ENCODE results near the gene POLR2I.

DNA sequence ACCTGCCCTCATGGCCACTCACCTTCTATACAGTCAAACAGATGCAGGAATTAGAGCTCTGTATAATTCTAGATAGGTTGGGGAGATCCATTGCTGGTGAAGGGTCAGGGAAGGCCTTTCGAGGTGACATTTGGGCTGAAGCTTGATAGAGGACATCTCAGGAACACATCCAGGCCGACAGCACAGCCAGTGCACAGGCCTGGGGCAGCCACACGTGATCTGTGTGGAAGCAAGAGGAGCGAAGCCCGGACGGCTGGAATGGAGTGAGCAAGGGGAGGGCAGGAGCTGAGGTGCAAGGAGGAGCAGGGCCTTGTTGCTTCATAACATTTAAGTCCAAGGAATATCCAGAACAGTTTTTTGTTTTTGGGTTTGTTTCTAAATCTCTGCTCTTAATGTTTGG lies 8.2 kb downstream of the POLR2I start:
- TF ChIP-seq, protein P1, sequence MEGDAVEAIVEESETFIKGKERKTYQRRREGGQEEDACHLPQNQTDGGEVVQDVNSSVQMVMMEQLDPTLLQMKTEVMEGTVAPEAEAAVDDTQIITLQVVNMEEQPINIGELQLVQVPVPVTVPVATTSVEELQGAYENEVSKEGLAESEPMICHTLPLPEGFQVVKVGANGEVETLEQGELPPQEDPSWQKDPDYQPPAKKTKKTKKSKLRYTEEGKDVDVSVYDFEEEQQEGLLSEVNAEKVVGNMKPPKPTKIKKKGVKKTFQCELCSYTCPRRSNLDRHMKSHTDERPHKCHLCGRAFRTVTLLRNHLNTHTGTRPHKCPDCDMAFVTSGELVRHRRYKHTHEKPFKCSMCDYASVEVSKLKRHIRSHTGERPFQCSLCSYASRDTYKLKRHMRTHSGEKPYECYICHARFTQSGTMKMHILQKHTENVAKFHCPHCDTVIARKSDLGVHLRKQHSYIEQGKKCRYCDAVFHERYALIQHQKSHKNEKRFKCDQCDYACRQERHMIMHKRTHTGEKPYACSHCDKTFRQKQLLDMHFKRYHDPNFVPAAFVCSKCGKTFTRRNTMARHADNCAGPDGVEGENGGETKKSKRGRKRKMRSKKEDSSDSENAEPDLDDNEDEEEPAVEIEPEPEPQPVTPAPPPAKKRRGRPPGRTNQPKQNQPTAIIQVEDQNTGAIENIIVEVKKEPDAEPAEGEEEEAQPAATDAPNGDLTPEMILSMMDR (conservative IDR thresholded peaks at IDR 0.05 in 1 of 2, IDR thresholded peaks at IDR 0.05 in 1 of 2; ENCODE audit: extremely low read depth in 1 of 2, insufficient read depth in 1 of 2, low read depth in 1 of 2, low read length in 2 of 2) = no peak
- no peak for TF ChIP-seq EZH2 (IDR thresholded peaks at IDR 0.05; ENCODE audit: borderline replicate concordance, low read length)
